SU-DHL-6 (cell line): ENCODE measurements around the gene FBLN2.

ENCODE experiments used
- H2AFZ ChIP-seq: fragments of 200-600 bp; sonication (generic); 2 replicates; pipeline ENCODE4 v1.6.1; 2014; ENCODE audit warnings: low read depth, mild to moderate bottlenecking, moderate library complexity, mixed read lengths, antibody characterized with exemption, low read length; ENCODE audit not compliant: severe bottlenecking
- H3F3A ChIP-seq: fragments of 200-600 bp; shearing (Covaris generic); 2 replicates; pipeline ENCODE4 v1.6.0; 2016; ENCODE audit warnings: antibody characterized with exemption, mild to moderate bottlenecking; ENCODE audit not compliant: insufficient read depth
- H3K27ac ChIP-seq: fragments of 200-600 bp; sonication (generic); 2 replicates; pipeline ENCODE4 v1.5.1; 2016; ENCODE audit warnings: low read depth, mild to moderate bottlenecking, low read length, moderate library complexity, mixed read lengths
- H3K27me3 ChIP-seq: fragments of 200-600 bp; sonication (generic), shearing (Covaris generic); 2 replicates; pipeline ENCODE4 v1.6.0; 2014; ENCODE audit warnings: mild to moderate bottlenecking, low read length
- H3K36me3 ChIP-seq: fragments of 200-600 bp; sonication (generic); 2 replicates; pipeline ENCODE4 v1.6.1; 2014; ENCODE audit warnings: mild to moderate bottlenecking, low read length, mixed read lengths
- H3K4me2 ChIP-seq: fragments of 300-600, 200-600 bp; shearing (Covaris generic), sonication (generic); 2 replicates; pipeline ENCODE4 v1.6.0; 2014; ENCODE audit warnings: low read length, low read depth, mild to moderate bottlenecking; ENCODE audit not compliant: poor library complexity, severe bottlenecking
- H3K4me3 ChIP-seq: fragments of 200-600 bp; sonication (generic); 2 replicates; pipeline ENCODE4 v1.5.1; 2014; ENCODE audit warnings: antibody characterized with exemption, low read length, mild to moderate bottlenecking, mixed read lengths; ENCODE audit not compliant: insufficient read depth, poor library complexity, severe bottlenecking
- H3K79me2 ChIP-seq: fragments of 200-600 bp; sonication (generic); 2 replicates; pipeline ENCODE4 v1.6.1; 2014; ENCODE audit warnings: mild to moderate bottlenecking, low read length, moderate library complexity; ENCODE audit not compliant: insufficient read depth
- H3K9ac ChIP-seq: fragments of 200-600 bp; sonication (generic); 2 replicates; pipeline ENCODE4 v1.7.0; 2014; ENCODE audit warnings: mild to moderate bottlenecking, low read length
- H3K9me2 ChIP-seq: fragments of 200-600 bp; sonication (generic); replicated peaks from 2 replicates; pipeline ENCODE4 v1.6.1; 2014; ENCODE audit warnings: low read length; ENCODE audit not compliant: insufficient read depth
- H3K9me3 ChIP-seq: fragments of 200-600 bp; sonication (generic); 2 replicates; pipeline ENCODE4 v1.6.1; 2014; ENCODE audit warnings: low read length, mixed read lengths; ENCODE audit not compliant: insufficient read depth
- H4K20me1 ChIP-seq: fragments of 200-600 bp; sonication (generic); 2 replicates; pipeline ENCODE4 v1.6.1; 2014; ENCODE audit warnings: low read depth, mild to moderate bottlenecking, antibody characterized with exemption, low read length, moderate library complexity, mixed read lengths
- EZH2phosphoT487 ChIP-seq: fragments of 200-600 bp; sonication (generic), shearing (Covaris generic); conservative IDR thresholded peaks from 2 replicates; pipeline ENCODE4 v1.6.1; 2018; ENCODE audit warnings: mild to moderate bottlenecking, antibody characterized with exemption, low read length, moderate library complexity, mixed read lengths
- TF ChIP-seq, protein P1 (sequence below): fragments of 200-600 bp; sonication (generic); IDR thresholded peaks from one replicate; pipeline ENCODE4 v1.5.1; 2017; ENCODE audit warnings: antibody characterized with exemption, mild to moderate bottlenecking, low read length, moderate library complexity; ENCODE audit not compliant: insufficient read depth, poor library complexity, severe bottlenecking

FBLN2 gene

DNA sequence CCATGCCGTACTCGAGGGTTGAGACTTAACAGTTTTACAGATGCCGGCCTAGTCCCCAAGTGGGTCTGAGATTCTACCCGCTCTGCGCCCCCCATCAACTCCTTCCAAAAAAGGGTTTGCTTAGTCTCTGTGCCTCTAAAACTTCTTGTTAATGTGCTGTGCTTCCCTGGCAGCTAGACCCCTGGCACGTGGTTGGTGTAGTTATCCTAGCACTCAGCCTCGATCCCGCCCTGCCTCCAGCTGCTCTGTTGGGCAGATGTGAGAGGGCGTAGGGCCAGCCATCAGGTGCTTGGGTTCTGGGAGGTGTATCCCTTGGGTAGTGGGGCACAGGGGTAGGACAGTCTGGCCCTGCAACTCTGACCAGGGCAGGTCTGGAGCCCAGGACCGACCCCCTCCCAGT lies 79.5 kb downstream of the FBLN2 start:
- H3F3A ChIP-seq, result no peaks in the 10 kb centered on the region
- no peak overlapping the region for H3K4me3 ChIP-seq
- no peak overlapping the region for H3K9ac ChIP-seq
- H3K27me3 ChIP-seq, result no peaks in the 10 kb centered on the region
- H2AFZ ChIP-seq, result no peak overlapping the region
- no peak overlapping the region for H3K27ac ChIP-seq
- TF ChIP-seq EZH2phosphoT487, result no peak
- TF ChIP-seq, protein P1, sequence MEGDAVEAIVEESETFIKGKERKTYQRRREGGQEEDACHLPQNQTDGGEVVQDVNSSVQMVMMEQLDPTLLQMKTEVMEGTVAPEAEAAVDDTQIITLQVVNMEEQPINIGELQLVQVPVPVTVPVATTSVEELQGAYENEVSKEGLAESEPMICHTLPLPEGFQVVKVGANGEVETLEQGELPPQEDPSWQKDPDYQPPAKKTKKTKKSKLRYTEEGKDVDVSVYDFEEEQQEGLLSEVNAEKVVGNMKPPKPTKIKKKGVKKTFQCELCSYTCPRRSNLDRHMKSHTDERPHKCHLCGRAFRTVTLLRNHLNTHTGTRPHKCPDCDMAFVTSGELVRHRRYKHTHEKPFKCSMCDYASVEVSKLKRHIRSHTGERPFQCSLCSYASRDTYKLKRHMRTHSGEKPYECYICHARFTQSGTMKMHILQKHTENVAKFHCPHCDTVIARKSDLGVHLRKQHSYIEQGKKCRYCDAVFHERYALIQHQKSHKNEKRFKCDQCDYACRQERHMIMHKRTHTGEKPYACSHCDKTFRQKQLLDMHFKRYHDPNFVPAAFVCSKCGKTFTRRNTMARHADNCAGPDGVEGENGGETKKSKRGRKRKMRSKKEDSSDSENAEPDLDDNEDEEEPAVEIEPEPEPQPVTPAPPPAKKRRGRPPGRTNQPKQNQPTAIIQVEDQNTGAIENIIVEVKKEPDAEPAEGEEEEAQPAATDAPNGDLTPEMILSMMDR, result no peak
- no peaks in the 10 kb centered on the region for H3K36me3 ChIP-seq
- no peaks in the 10 kb centered on the region for H3K9me2 ChIP-seq
- no peak overlapping the region for H3K4me2 ChIP-seq
- no peaks in the 10 kb centered on the region for H3K79me2 ChIP-seq
- H3K9me3 ChIP-seq, result no peaks in the 10 kb centered on the region
- H4K20me1 ChIP-seq, result no peaks in the 10 kb centered on the region

DNA sequence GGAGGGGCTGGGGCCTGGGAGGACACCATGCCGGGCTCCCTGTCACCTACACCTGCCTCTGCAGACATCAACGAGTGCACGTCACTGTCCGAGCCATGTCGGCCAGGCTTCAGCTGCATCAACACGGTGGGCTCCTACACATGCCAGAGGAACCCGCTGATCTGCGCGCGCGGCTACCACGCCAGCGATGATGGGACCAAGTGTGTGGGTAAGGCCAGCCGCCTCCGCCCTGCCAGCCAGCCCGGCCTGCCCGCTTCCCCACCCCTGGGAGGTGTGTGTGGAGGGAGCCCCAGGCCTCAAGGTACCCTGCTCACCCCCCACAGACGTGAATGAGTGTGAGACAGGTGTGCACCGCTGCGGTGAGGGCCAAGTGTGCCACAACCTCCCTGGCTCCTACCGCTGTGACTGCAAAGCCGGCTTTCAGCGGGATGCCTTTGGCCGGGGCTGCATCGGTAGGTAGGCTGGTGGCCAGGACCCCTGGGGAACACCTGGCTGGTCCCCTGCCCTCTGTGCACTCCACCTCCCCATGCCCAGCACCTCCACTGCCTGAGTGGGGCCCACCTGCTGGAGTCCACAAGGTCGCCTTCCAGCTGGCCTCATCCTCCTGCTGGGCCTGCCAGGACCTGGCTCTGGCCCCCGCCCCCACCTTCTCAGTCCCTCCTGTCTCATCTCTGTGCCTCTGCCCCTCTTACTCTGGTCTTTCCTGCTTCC lies 80.1 kb downstream of the FBLN2 start:
- H3K9me3 ChIP-seq, result no peaks in the 10 kb centered on the region
- no peaks in the 10 kb centered on the region for H3K9me2 ChIP-seq
- no peak overlapping the region for H3K4me3 ChIP-seq
- H3K36me3 ChIP-seq, result no peaks in the 10 kb centered on the region
- no peak overlapping the region for H3K4me2 ChIP-seq
- no peaks in the 10 kb centered on the region for H4K20me1 ChIP-seq
- no peaks in the 10 kb centered on the region for H3F3A ChIP-seq
- H3K27ac ChIP-seq, result no peak overlapping the region
- no peaks in the 10 kb centered on the region for H3K27me3 ChIP-seq
- H3K9ac ChIP-seq, result no peak overlapping the region
- H3K79me2 ChIP-seq, result no peaks in the 10 kb centered on the region
- TF ChIP-seq EZH2phosphoT487, result no peak
- TF ChIP-seq, protein P1, result no peak
- H2AFZ ChIP-seq, result no peak overlapping the region

DNA sequence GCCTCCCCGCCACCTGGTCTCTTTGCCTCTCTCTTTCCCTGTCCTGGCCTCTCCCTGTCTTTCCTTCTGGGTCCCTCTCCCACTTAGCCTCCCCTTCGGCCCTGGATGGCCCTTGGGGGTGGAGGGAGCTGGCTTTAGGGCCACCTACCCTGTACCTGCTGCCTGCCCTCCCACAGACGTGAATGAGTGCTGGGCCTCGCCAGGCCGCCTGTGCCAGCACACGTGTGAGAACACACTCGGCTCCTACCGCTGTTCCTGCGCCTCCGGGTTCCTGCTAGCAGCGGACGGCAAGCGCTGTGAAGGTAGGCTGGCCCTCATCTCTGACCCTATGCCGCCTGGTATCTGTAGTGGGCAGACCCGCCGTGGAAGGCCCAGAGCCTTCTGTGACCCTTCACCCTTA lies 80.7 kb downstream of the FBLN2 start:
- Histone ChIP-seq H3F3A (no peaks in the 10 kb centered on the region), H3K27me3 (no peaks in the 10 kb centered on the region), H2AFZ (no peak overlapping the region), H3K79me2 (no peaks in the 10 kb centered on the region), H3K4me3 (no peak overlapping the region), H3K36me3 (no peaks in the 10 kb centered on the region), H3K27ac (no peak overlapping the region), H4K20me1 (no peaks in the 10 kb centered on the region), H3K9me2 (no peaks in the 10 kb centered on the region), H3K4me2 (no peak overlapping the region), H3K9ac (no peak overlapping the region), H3K9me3 (no peaks in the 10 kb centered on the region)
- TF ChIP-seq EZH2phosphoT487, result no peak
- TF ChIP-seq, protein P1, result no peak
